CD14-positive monocyte (primary cell): ENCODE data around the gene DNAJC18. TPM values are rescaled to one million over a fixed set of nuclear protein-coding genes. Genes with fewer than 3 reads are reported as not detected.
"Not testable (repeated sequence)": the region's sequence is repeated elsewhere in the genome, so short reads cannot be mapped to it uniquely, and the experiment has no call there.

Source experiments
- DNase-seq, 3 donors: peaks; one replicate each; pipeline ENCODE4 v3.0.0-alpha.2; 2011 to 2022
- H2AFZ ChIP-seq: 2 replicates; pipeline ENCODE4 v1.6.0; 2012; ENCODE audit warnings: mild to moderate bottlenecking, low read depth, low read length, inconsistent platforms; ENCODE audit not compliant: insufficient read depth, poor library complexity, severe bottlenecking
- H3K27ac ChIP-seq, 2 donors: 1 replicate in 1 of 2; 2 replicates in 1 of 2; pipeline ENCODE4 v1.5.1; 2012 to 2013; ENCODE audit warnings: low read length in 2 of 2, control low read depth in 1 of 2, inconsistent platforms in 1 of 2, low read depth in 1 of 2, mild to moderate bottlenecking in 1 of 2
- H3K27me3 ChIP-seq, 2 donors: one replicate each; pipeline versions ENCODE4 v1.6.0 to v1.6.1; 2011 to 2013; ENCODE audit warnings: low read length in 2 of 2; ENCODE audit not compliant: control insufficient read depth in 2 of 2, insufficient read depth in 2 of 2
- H3K36me3 ChIP-seq, 2 donors: replicated peaks in 1 of 2; 1 replicate in 1 of 2; 2 replicates in 1 of 2; pipeline versions ENCODE4 v1.5.1 to v1.6.1; 2012 to 2013; ENCODE audit warnings: low read length in 2 of 2, control low read depth in 1 of 2, inconsistent platforms in 1 of 2, mild to moderate bottlenecking in 1 of 2; ENCODE audit not compliant: insufficient read depth in 2 of 2, control insufficient read depth in 1 of 2
- H3K4me1 ChIP-seq, 2 donors: 1 replicate in 1 of 2; 2 replicates in 1 of 2; pipeline versions ENCODE4 v1.5.1 to v1.6.1; 2012 to 2013; ENCODE audit warnings: low read length in 2 of 2, control low read depth in 1 of 2, inconsistent platforms in 1 of 2, mild to moderate bottlenecking in 1 of 2, moderate library complexity in 1 of 2; ENCODE audit not compliant: insufficient read depth in 2 of 2, control insufficient read depth in 1 of 2
- H3K4me2 ChIP-seq: replicated peaks from 2 replicates; pipeline ENCODE3; 2012; ENCODE audit warnings: low read length, moderate library complexity, mild to moderate bottlenecking; ENCODE audit not compliant: poor library complexity, severe bottlenecking; ENCODE audit errors: extremely low read depth
- H3K4me3 ChIP-seq, 3 experiments: fragments of 200-600 bp in 1 of 3; sonication (generic) in 1 of 3; replicated peaks in 1 of 3; 1 replicate in 2 of 3; 2 replicates in 1 of 3; pipeline ENCODE4 v1.5.1; 2011 to 2013; ENCODE audit warnings: low read length in 3 of 3, mild to moderate bottlenecking in 3 of 3, control low read depth in 2 of 3, low read depth in 2 of 3, inconsistent platforms in 1 of 3, moderate library complexity in 1 of 3
- H3K79me2 ChIP-seq: 2 replicates; pipeline ENCODE4 v1.6.0; 2012; ENCODE audit warnings: mild to moderate bottlenecking, control low read depth, inconsistent platforms, low read length, moderate library complexity; ENCODE audit not compliant: insufficient read depth
- H3K9ac ChIP-seq: 2 replicates; pipeline ENCODE4 v1.6.0; 2017; ENCODE audit warnings: low read length, mild to moderate bottlenecking; ENCODE audit not compliant: insufficient read depth, poor library complexity, severe bottlenecking
- H3K9me3 ChIP-seq, 2 donors: replicated peaks in 1 of 2; 1 replicate in 1 of 2; 2 replicates in 1 of 2; pipeline versions ENCODE4 v1.5.1 to v1.6.1; 2012 to 2013; ENCODE audit warnings: low read length in 2 of 2, control low read depth in 1 of 2; ENCODE audit not compliant: control insufficient read depth in 1 of 2, insufficient read depth in 1 of 2
- H4K20me1 ChIP-seq: 2 replicates; pipeline ENCODE4 v1.6.0; 2012; ENCODE audit warnings: mild to moderate bottlenecking, low read length, control low read depth, moderate library complexity; ENCODE audit not compliant: insufficient read depth
- H3K27ac Mint-ChIP-seq, 7 donors: one replicate each; pipeline ENCODE4 v1.8.0; 2020; ENCODE audit warnings: mild to moderate bottlenecking in 7 of 7, mixed read lengths in 7 of 7, moderate library complexity in 6 of 7, inconsistent platforms in 2 of 7
- H3K27me3 Mint-ChIP-seq, 3 donors: one replicate each; pipeline ENCODE4 v1.8.0; 2021 to 2022; ENCODE audit warnings: low read depth in 3 of 3, mild to moderate bottlenecking in 3 of 3, mixed read lengths in 3 of 3, moderate library complexity in 3 of 3, inconsistent platforms in 1 of 3
- H3K36me3 Mint-ChIP-seq, 2 donors: one replicate each; pipeline ENCODE4 v1.8.0; 2020; ENCODE audit warnings: mixed read lengths in 2 of 2, inconsistent platforms in 1 of 2, mild to moderate bottlenecking in 1 of 2
- H3K4me1 Mint-ChIP-seq: one replicate; pipeline ENCODE4 v1.8.0; 2020; ENCODE audit warnings: mild to moderate bottlenecking, mixed read lengths
- H3K4me3 Mint-ChIP-seq, 2 donors: one replicate each; pipeline ENCODE4 v1.8.0; 2020; ENCODE audit warnings: mild to moderate bottlenecking in 2 of 2, mixed read lengths in 2 of 2, moderate library complexity in 1 of 2
- H3K9me3 Mint-ChIP-seq, 7 donors: one replicate each; pipeline ENCODE4 v1.8.0; 2020 to 2022; ENCODE audit warnings: mixed read lengths in 7 of 7, mild to moderate bottlenecking in 6 of 7, moderate library complexity in 6 of 7, inconsistent platforms in 2 of 7
- CTCF ChIP-seq: fragments of 200-600 bp; IDR thresholded peaks from one replicate; pipeline ENCODE4 v1.8.0; 2022; ENCODE audit warnings: antibody characterized with exemption, mild to moderate bottlenecking
- WGBS: methylation state at CpG from one replicate; pipeline ENCODE4 v1.1.5; 2013; ENCODE audit warnings: missing lambda C conversion rate; ENCODE audit not compliant: insufficient coverage; 5-methylcytosine and 5-hydroxymethylcytosine counted together
- intact Hi-C, 2 donors: fragments of 100-400 bp; cut with micrococcal nuclease; formaldehyde crosslinking; loops; one replicate each; pipeline versions ENCODE4 v1.15.0 to v1.15.1; 2023
- polyA plus RNA-seq, 3 donors: library from polyadenylated mRNA; depleted of rRNA in 1 of 3; unstranded in 2 of 3; stranded (reverse) in 1 of 3; fragments of 300-500 nt in 2 of 3; fragments of >200 nt in 1 of 3; fragmentation: Illumina TruSeq in 2 of 3; gene quantifications; 1 replicate in 2 of 3; 2 replicates in 1 of 3; pipeline ENCODE4 v1.2.3, GENCODE V29; 2012 to 2021

DNAJC18 gene
- polyA plus RNA-seq, 3 donors, result 0.87 to 2.6 (median 2.2) TPM

GRCh38 chr5:139410993-139411828, 28.1 kb downstream of the DNAJC18 start:
- H3K4me1 Mint-ChIP-seq, result peaks cover 5% of the 10 kb centered on the region
- no peak for TF ChIP-seq CTCF
- no peak overlapping the region for H2AFZ ChIP-seq
- H3K4me3 Mint-ChIP-seq, result no peak overlapping the region
- H3K9ac ChIP-seq, result no peak overlapping the region
- no peak for DNase-seq
- H3K36me3 ChIP-seq, result no peaks in the 10 kb centered on the region
- 100% methylated on average over 4 of the region's 17 CpGs for WGBS
- no peak overlapping the region for H3K27ac ChIP-seq
- H3K9me3 ChIP-seq, result no peaks in the 10 kb centered on the region
- no peaks in the 10 kb centered on the region for H3K36me3 Mint-ChIP-seq
- no peak overlapping the region for H3K4me3 ChIP-seq
- no peaks in the 10 kb centered on the region for H3K79me2 ChIP-seq
- no peaks in the 10 kb centered on the region for H3K27me3 ChIP-seq
- no peaks in the 10 kb centered on the region for H3K4me1 ChIP-seq
- H3K9me3 Mint-ChIP-seq, result no peaks in the 10 kb centered on the region
- intact Hi-C loops, result no loop called here
- peaks cover 0 to 2% (median 0%) of the 10 kb centered on the region in 3 donors for H3K27me3 Mint-ChIP-seq
- no peak overlapping the region for H3K27ac Mint-ChIP-seq
- no peak overlapping the region for H3K4me2 ChIP-seq
- no peaks in the 10 kb centered on the region for H4K20me1 ChIP-seq

GRCh38 chr5:139410121-139410992, 29.0 kb downstream of the DNAJC18 start:
- Mint-ChIP-seq H3K4me3 (no peak overlapping the region), H3K36me3 (no peaks in the 10 kb centered on the region), H3K27me3 (peaks cover 0 to 2% (median 0%) of the 10 kb centered on the region in 3 donors), H3K4me1 (peaks cover 5% of the 10 kb centered on the region), H3K9me3 (peaks cover 0 to 1% (median 0%) of the 10 kb centered on the region in 7 donors), H3K27ac (no peak overlapping the region)
- H4K20me1 ChIP-seq, result no peaks in the 10 kb centered on the region
- H3K4me3 ChIP-seq, result no peak overlapping the region
- H3K79me2 ChIP-seq, result no peaks in the 10 kb centered on the region
- H3K4me1 ChIP-seq, result no peaks in the 10 kb centered on the region
- no peak for TF ChIP-seq CTCF
- no peak overlapping the region for H2AFZ ChIP-seq
- 96% methylated on average over 2 of the region's 6 CpGs for WGBS
- no peaks in the 10 kb centered on the region for H3K9me3 ChIP-seq
- no peaks in the 10 kb centered on the region for H3K36me3 ChIP-seq
- DNase-seq, result no peak
- intact Hi-C loops, result no loop called here
- H3K27ac ChIP-seq, result no peak overlapping the region
- no peak overlapping the region for H3K9ac ChIP-seq
- H3K4me2 ChIP-seq, result no peak overlapping the region
- H3K27me3 ChIP-seq, result no peaks in the 10 kb centered on the region

GRCh38 chr5:139409116-139409515, 30.2 kb downstream of the DNAJC18 start:
- H3K27ac ChIP-seq, H3K4me1 Mint-ChIP-seq, DNase-seq, H3K4me1 ChIP-seq, H3K27me3 ChIP-seq, H3K4me2 ChIP-seq, H2AFZ ChIP-seq, intact Hi-C loops, H3K4me3 ChIP-seq, H3K36me3 Mint-ChIP-seq, H3K4me3 Mint-ChIP-seq, H3K27me3 Mint-ChIP-seq, H3K9me3 ChIP-seq, H3K9me3 Mint-ChIP-seq, H3K9ac ChIP-seq, H3K79me2 ChIP-seq, H3K36me3 ChIP-seq, H4K20me1 ChIP-seq, H3K27ac Mint-ChIP-seq: not testable (repeated sequence)
- 100% methylated on average over 1 of the region's 5 CpGs for WGBS
